K562 (cell line): ENCODE measurements around the gene SEC22C. TPM values are rescaled to one million over a fixed set of nuclear protein-coding genes. Genes with fewer than 3 reads are reported as not detected.

Source experiments
- ATAC-seq: fragments of 200-7000 bp; cut with Tn5 transposase; 3 replicates; pipeline ENCODE4 v1.9.1; 2020; ENCODE audit warnings: moderate library complexity
- BruUV-seq: library from RNA; stranded (reverse); fragments of 400-500 nt; replicated peaks from 2 replicates; lab custom pipeline; 2021; lab: Mats Ljungman, UMichigan
- CTCF ChIA-PET: fragments of 300-600 bp; formaldehyde crosslinking; extraction: SDS; loops from one replicate; lab custom pipeline; 2021; ENCODE audit warnings: low intra/inter-chr PET ratio; lab: Yijun Ruan, JAX
- POLR2A ChIA-PET: fragments of 300-600, 350-650 bp; sonication (Branson Sonifier 250); formaldehyde crosslinking; extraction: SDS; loops from one replicate; lab custom pipeline; 2021; ENCODE audit warnings: antibody characterized with exemption, inconsistent platforms; lab: Yijun Ruan, JAX
- DNase-seq, 4 experiments: peaks; one replicate each; pipeline versions ENCODE4 v3.0.0 to v3.0.0-alpha.2; 2011 to 2018; ENCODE audit warnings: low spot score in 3 of 4, mixed read lengths in 3 of 4; ENCODE audit errors: extremely low read depth in 1 of 4
- FAIRE-seq: peaks from 2 replicates; lab custom pipeline; 2011; peaks lifted over from hg19 to GRCh38; lab: Jason Lieb, UNC
- H2AFZ ChIP-seq: 2 replicates; pipeline ENCODE4 v1.6.0; 2011; ENCODE audit warnings: low read depth, low read length, control low read depth, inconsistent platforms
- H3K27ac ChIP-seq: fragments of 200-600 bp; 3 replicates; pipeline ENCODE4 v1.8.0; 2011; ENCODE audit warnings: low read depth, mild to moderate bottlenecking, control low read depth, inconsistent platforms, low read length, moderate library complexity, mixed read lengths; ENCODE audit errors: extremely low read depth
- H3K27me3 ChIP-seq, 2 experiments: fragments of 300-600 bp in 1 of 2; 2 replicates in 1 of 2; 3 replicates in 1 of 2; pipeline versions ENCODE4 v1.6.0 to v1.8.0; 2011; ENCODE audit warnings: inconsistent platforms in 2 of 2, low read length in 2 of 2, mild to moderate bottlenecking in 1 of 2, mixed read lengths in 1 of 2, moderate library complexity in 1 of 2; ENCODE audit not compliant: control insufficient read depth in 2 of 2, insufficient read depth in 2 of 2
- H3K36me3 ChIP-seq: fragments of 300-600 bp; 3 replicates; pipeline ENCODE4 v1.8.0; 2011; ENCODE audit warnings: mild to moderate bottlenecking, low read length, inconsistent platforms; ENCODE audit not compliant: control insufficient read depth, insufficient read depth
- H3K4me1 ChIP-seq, 2 experiments: fragments of 200-600 bp in 1 of 2; replicated peaks in 1 of 2; 2 replicates in 1 of 2; 3 replicates in 1 of 2; pipeline versions ENCODE4 v1.5.1 to v1.8.0; 2011; ENCODE audit warnings: inconsistent platforms in 2 of 2, low read length in 2 of 2, mild to moderate bottlenecking in 1 of 2, mixed read lengths in 1 of 2, moderate library complexity in 1 of 2; ENCODE audit not compliant: control insufficient read depth in 2 of 2, insufficient read depth in 2 of 2
- H3K4me2 ChIP-seq: 2 replicates; pipeline ENCODE4 v1.6.1; 2011; ENCODE audit warnings: low read length, control low read depth, inconsistent platforms, mixed read lengths; ENCODE audit not compliant: insufficient read depth
- H3K4me3 ChIP-seq: fragments of 200-600 bp; sonication (generic), shearing (Covaris generic); 2 replicates; pipeline ENCODE4 v1.5.1; 2016; ENCODE audit warnings: control low read depth, inconsistent platforms
- H3K79me2 ChIP-seq: fragments of 200-600 bp; 3 replicates; pipeline ENCODE4 v1.8.0; 2011; ENCODE audit warnings: low read length, inconsistent platforms; ENCODE audit not compliant: control insufficient read depth, insufficient read depth
- H3K9ac ChIP-seq, 2 experiments: 2 replicates each; pipeline versions ENCODE4 v1.6.0 to v1.6.1; 2011; ENCODE audit warnings: low read depth in 2 of 2, low read length in 2 of 2, control low read depth in 1 of 2, inconsistent platforms in 1 of 2, mild to moderate bottlenecking in 1 of 2, mixed read lengths in 1 of 2; ENCODE audit not compliant: insufficient read depth in 1 of 2
- H3K9me1 ChIP-seq: one replicate; pipeline ENCODE4 v1.6.0; 2011; ENCODE audit warnings: inconsistent platforms, mild to moderate bottlenecking, low read length, moderate library complexity; ENCODE audit not compliant: control insufficient read depth, insufficient read depth
- H3K9me3 ChIP-seq: replicated peaks from 2 replicates; pipeline ENCODE4 v1.5.1; 2011; ENCODE audit warnings: low read depth, low read length, inconsistent platforms; ENCODE audit not compliant: control insufficient read depth, insufficient read depth
- H4K20me1 ChIP-seq: replicated peaks from 2 replicates; pipeline ENCODE4 v1.6.1; 2011; ENCODE audit warnings: low read length, inconsistent platforms, mixed read lengths; ENCODE audit not compliant: control insufficient read depth, insufficient read depth
- CTCFL ChIP-seq: IDR thresholded peaks from 2 replicates; pipeline ENCODE4 v1.6.1; 2011; ENCODE audit warnings: borderline replicate concordance, low read depth, mild to moderate bottlenecking, moderate library complexity, low read length; ENCODE audit not compliant: insufficient read depth, poor library complexity, severe bottlenecking
- ELF2 ChIP-seq: fragments of 250-450 bp; sonication (Bioruptor Pico); IDR thresholded peaks from 2 replicates; pipeline ENCODE4 v1.5.0; 2021; ENCODE audit warnings: mild to moderate bottlenecking
- FOXA1 ChIP-seq: fragments of 450-650 bp; IDR thresholded peaks from 2 replicates; pipeline ENCODE4 v1.6.1; 2016; ENCODE audit warnings: mild to moderate bottlenecking, borderline replicate concordance
- GABPA ChIP-seq: fragments of 200-800 bp; sonication (Bioruptor generic); conservative IDR thresholded peaks from 2 replicates; pipeline ENCODE4 v1.6.1; 2016; ENCODE audit warnings: low read depth, missing genetic modification characterization, missing compliant biosample characterization
- POLR2AphosphoS5 ChIP-seq: IDR thresholded peaks from 2 replicates; pipeline ENCODE4 v1.6.1; 2011; ENCODE audit warnings: mild to moderate bottlenecking, low read depth, low read length, moderate library complexity; ENCODE audit not compliant: control insufficient read depth, insufficient read depth
- PTBP1 ChIP-seq: fragments of 200-400 bp; formaldehyde crosslinking; IDR thresholded peaks from 2 replicates; pipeline ENCODE4 v1.6.1; 2017; ENCODE audit warnings: low read depth, low read length
- TAF15 ChIP-seq: fragments of 200-400 bp; formaldehyde crosslinking; IDR thresholded peaks from 2 replicates; pipeline ENCODE4 v1.6.1; 2017; ENCODE audit warnings: mild to moderate bottlenecking, low read depth, low read length, moderate library complexity
- TBL1XR1 ChIP-seq, 2 experiments: IDR thresholded peaks; 2 replicates each; pipeline ENCODE4 v1.6.1; 2012; ENCODE audit warnings: improper control_type of control experiment in 2 of 2, low read length in 2 of 2, mild to moderate bottlenecking in 1 of 2
- ZBTB5 ChIP-seq: fragments of 450-650 bp; IDR thresholded peaks from 2 replicates; pipeline ENCODE4 v1.6.1; 2017; ENCODE audit warnings: antibody characterized with exemption
- ZNF316 ChIP-seq: fragments of 450-650 bp; IDR thresholded peaks from 2 replicates; pipeline ENCODE4 v1.6.1; 2016
- ZNF740 ChIP-seq, 3 experiments: fragments of 200-800 bp in 1 of 3; sonication (Bioruptor generic) in 1 of 3; sonication (generic) in 1 of 3; formaldehyde crosslinking in 1 of 3; IDR thresholded peaks; 2 replicates each; pipeline versions ENCODE4 v1.6.1 to v1.8.0; 2016 to 2022; ENCODE audit warnings: mild to moderate bottlenecking in 2 of 3, missing compliant biosample characterization in 2 of 3, missing genetic modification characterization in 2 of 3, missing genetic modification reagents in 1 of 3
- WGBS: fragments of 100-300 bp; shearing (Covaris generic); methylation state at CpG from one replicate; pipeline ENCODE4 v1.1.6; 2016; ENCODE audit warnings: low coverage, mixed read lengths; ENCODE audit not compliant: insufficient coverage; ENCODE audit errors: missing lambda C conversion rate; 5-methylcytosine and 5-hydroxymethylcytosine counted together
- in situ Hi-C: fragments of 300-500 bp; cut with MboI; formaldehyde crosslinking; loops from 4 replicates; pipeline ENCODE4 v1.15.0; 2018; ENCODE audit warnings: inconsistent platforms, mixed read lengths
- intact Hi-C: fragments of 100-400 bp; cut with micrococcal nuclease; formaldehyde crosslinking; loops from 2 replicates; pipeline ENCODE4 v1.14.2; 2022
- polyA plus RNA-seq, 8 experiments: library from polyadenylated mRNA; depleted of rRNA in 4 of 8; stranded (reverse) in 5 of 8; unstranded in 3 of 8; fragments of >200 nt; fragmentation: Nextera tagmentation in 2 of 8; fragmentation: Illumina TruSeq in 1 of 8; extraction: Ambion mirVana in 2 of 8; extraction: Trizol in 1 of 8; gene quantifications; 2 replicates each; pipeline versions ENCODE4 v1.2.1 to v1.2.3, GENCODE V29; 2011 to 2014; ENCODE audit warnings: inconsistent platforms in 1 of 8, missing spikeins in 1 of 8
- total RNA-seq, 7 experiments: library from RNA; depleted of rRNA in 6 of 7; stranded (reverse); fragments of >200 nt in 6 of 7; fragmentation: Illumina TruSeq in 2 of 7; extraction: Trizol in 2 of 7; gene quantifications; 2 replicates each; pipeline versions ENCODE4 v1.2.1 to v1.2.3, GENCODE V29; 2011 to 2021; ENCODE audit warnings: low replicate concordance in 1 of 7

The SEC22C gene
- total and polyA plus RNA-seq, 9 of the 15 experiments (the other 6 are each of a cell fraction or from before 2014, with no cell fraction given): 35.6 to 68.4 (median 50.7) TPM

GRCh38 chr3:42600111-42600957 is 18.6 kb upstream of the SEC22C start, which contains the start of gene NKTR:
NKTR (plus strand) TSS chr3:42600686; CDS start chr3:42601007, 321 bp downstream.
- CTCF ChIA-PET: no interaction called here
- WGBS: under 1% methylated on average over 42 of the region's 76 CpGs
- H3K79me2 ChIP-seq: peaks cover 49% of the 10 kb centered on the region
- peak within 1 kb of the TSS; percentile 95 for H3K27ac ChIP-seq
- peak within 1 kb of the TSS; percentile 99 for H3K4me2 ChIP-seq
- peaks cover 27% of the 10 kb centered on the region for H3K36me3 ChIP-seq
- peak; percentile 85 for ATAC-seq
- intact Hi-C loops (loop anchor here (1.0 kb wide), 1 partner anchor 10 kb away; the partner anchor contains the start of gene SS18L2), in situ Hi-C loops (no loop called here)
- peak; percentile 96 to 100 (median 98) for DNase-seq
- no peaks in the 10 kb centered on the region; the same call in 1 of the 2 replicates for H4K20me1 ChIP-seq
- H3K9me1 ChIP-seq: no peaks in the 10 kb centered on the region
- H3K4me1 ChIP-seq: peaks cover 12 to 13% of the 10 kb centered on the region in 2 experiments; a peak in 4 of 5 replicates
- H3K27me3 ChIP-seq: no peaks in the 10 kb centered on the region
- H2AFZ ChIP-seq: peak within 1 kb of the TSS; percentile 98
- BruUV-seq: no TSS peak
- POLR2A ChIA-PET: interaction anchor here (0.6 to 1.6 kb wide), 12 partner anchors 9 to 1086 kb away, joined by 3 to 13 read pairs (median 4); partner anchors contain the start of genes SEC22C and SS18L2
- peak within 1 kb of the TSS; percentile 85 for H3K4me3 ChIP-seq
- FAIRE-seq: peak; percentile 91
- H3K9me3 ChIP-seq: peaks cover 2% of the 10 kb centered on the region; the same call in 1 of the 2 replicates
- peak within 1 kb of the TSS; percentile 93 to 96 for H3K9ac ChIP-seq
- TF ChIP-seq TBL1XR1 (IDR thresholded peaks at IDR 0.05; ENCODE audit: low read length in 2 of 2) (no peak; a peak in 2 of 4 replicates), ZNF316 (no peak), ZBTB5 (no peak), CTCFL (no peak), FOXA1 (no peak), ZNF740 (CRISPR knock-in tag; IDR thresholded peaks at IDR 0.05) (peak; percentile 92), ZNF740 (tag; IDR thresholded peaks at IDR 0.05) (peak in 1 of 2 experiments; percentile 85; a peak in 2 of 4 replicates), TAF15 (no peak), PTBP1 (no peak), GABPA (tag) (no peak), ELF2 (CRISPR knock-in tag) (no peak), POLR2AphosphoS5 (peak; percentile 68)
